HCT116 (cell line): Measurements from ENCODE around the gene FCRLB. TPM values are rescaled to one million over a fixed set of nuclear protein-coding genes. Genes with fewer than 3 reads are reported as not detected.

ENCODE experiments used
- ATAC-seq: fragments of 200-7000 bp; cut with Tn5 transposase; 2 replicates; pipeline ENCODE4 v1.9.1; 2020; ENCODE audit warnings: mild to moderate bottlenecking, moderate library complexity
- BruUV-seq: library from RNA; stranded (reverse); fragments of 400-500 nt; replicated peaks from 2 replicates; lab custom pipeline; 2021; lab: Mats Ljungman, UMichigan
- CTCF ChIA-PET: fragments of 300-600 bp; sonication (Branson Sonifier 250); formaldehyde crosslinking; loops from one replicate; lab custom pipeline; 2021; ENCODE audit warnings: antibody characterized with exemption; lab: Charles Lee
- POLR2A ChIA-PET: fragments of 300-600, 350-600 bp; sonication (Branson Sonifier 250); formaldehyde crosslinking; loops from one replicate; lab custom pipeline; 2021; ENCODE audit warnings: antibody characterized with exemption; lab: Charles Lee
- RAD21 ChIA-PET, 2 experiments: fragments of 300-600 bp; sonication (Branson Sonifier 250); formaldehyde crosslinking; loops; one replicate each; lab custom pipeline; 2023; ENCODE audit warnings: low total read pairs in 2 of 2; ENCODE audit not compliant: uncharacterized antibody in 2 of 2, unreplicated experiment in 2 of 2, low non-redundant PET in 1 of 2; lab: Charles Lee
- DNase-seq: peaks from one replicate; pipeline ENCODE4 v3.0.0-alpha.2; 2010; ENCODE audit warnings: low read depth, low spot score
- H2AFZ ChIP-seq: fragments of 200-600 bp; shearing (Covaris generic), sonication (generic); 2 replicates; pipeline ENCODE4 v1.6.1; 2017; ENCODE audit warnings: low read depth, mixed run types, mixed read lengths, antibody characterized with exemption, low read length; ENCODE audit not compliant: poor library complexity, severe bottlenecking
- H3K27ac ChIP-seq: 2 replicates; pipeline ENCODE4 v1.5.1; 2012; ENCODE audit warnings: low read depth, low read length
- H3K27me3 ChIP-seq: fragments of 200-600 bp; sonication (generic); 2 replicates; pipeline ENCODE4 v1.6.1; 2016; ENCODE audit warnings: mixed run types, low read length, mixed read lengths; ENCODE audit not compliant: insufficient read depth
- H3K36me3 ChIP-seq, 2 experiments: fragments of 200-500 bp in 1 of 2; fragments of 200-600 bp in 1 of 2; sonication (Bioruptor generic) in 1 of 2; sonication (generic) in 1 of 2; 2 replicates each; pipeline versions ENCODE4 v1.5.1 to v1.6.1; 2014 to 2016; ENCODE audit warnings: low read length in 2 of 2, inconsistent platforms in 1 of 2, mixed read lengths in 1 of 2, mixed run types in 1 of 2; ENCODE audit not compliant: insufficient read depth in 2 of 2, control insufficient read depth in 1 of 2
- H3K4me1 ChIP-seq, 2 experiments: fragments of 200-600 bp in 1 of 2; sonication (generic) in 1 of 2; 2 replicates each; pipeline versions ENCODE4 v1.5.1 to v1.6.1; 2012 to 2017; ENCODE audit warnings: low read length in 2 of 2, inconsistent platforms in 1 of 2, mild to moderate bottlenecking in 1 of 2, mixed read lengths in 1 of 2, mixed run types in 1 of 2, moderate library complexity in 1 of 2; ENCODE audit not compliant: insufficient read depth in 2 of 2, control insufficient read depth in 1 of 2
- H3K4me2 ChIP-seq: fragments of 200-600 bp; sonication (generic); 2 replicates; pipeline ENCODE4 v1.6.1; 2017; ENCODE audit warnings: mixed run types, low read length, mixed read lengths
- H3K4me3 ChIP-seq, 2 experiments: fragments of 200-600 bp in 1 of 2; sonication (generic) in 1 of 2; replicated peaks in 1 of 2; 2 replicates each; pipeline ENCODE4 v1.5.1; 2011 to 2016; ENCODE audit warnings: low read length in 2 of 2, control low read depth in 1 of 2, low read depth in 1 of 2, mild to moderate bottlenecking in 1 of 2, mixed read lengths in 1 of 2, mixed run types in 1 of 2
- H3K79me2 ChIP-seq: fragments of 200-600 bp; sonication (generic); 2 replicates; pipeline ENCODE4 v1.6.1; 2017; ENCODE audit warnings: mild to moderate bottlenecking, mixed run types, low read length, moderate library complexity, mixed read lengths; ENCODE audit not compliant: insufficient read depth
- H3K9ac ChIP-seq: fragments of 200-600 bp; sonication (generic); 2 replicates; pipeline ENCODE4 v1.6.1; 2016; ENCODE audit warnings: low read length, mixed read lengths
- H3K9me2 ChIP-seq: fragments of 200-600 bp; sonication (generic), shearing (Covaris generic); 2 replicates; pipeline ENCODE4 v1.6.1; 2017; ENCODE audit warnings: mixed run types, mild to moderate bottlenecking, moderate library complexity; ENCODE audit not compliant: insufficient read depth
- H3K9me3 ChIP-seq, 2 experiments: fragments of 200-500 bp in 1 of 2; fragments of 200-600 bp in 1 of 2; sonication (Bioruptor generic) in 1 of 2; sonication (generic) in 1 of 2; 2 replicates each; pipeline ENCODE4 v1.6.1; 2014 to 2017; ENCODE audit warnings: low read length in 2 of 2, mixed read lengths in 2 of 2, inconsistent platforms in 1 of 2, low read depth in 1 of 2, mild to moderate bottlenecking in 1 of 2, mixed run types in 1 of 2, moderate library complexity in 1 of 2; ENCODE audit not compliant: control insufficient read depth in 1 of 2, insufficient read depth in 1 of 2
- H4K20me1 ChIP-seq: fragments of 200-600 bp; sonication (generic), shearing (Covaris generic); 2 replicates; pipeline ENCODE4 v1.6.1; 2017; ENCODE audit warnings: mixed run types, mild to moderate bottlenecking, moderate library complexity; ENCODE audit not compliant: insufficient read depth
- CEBPB ChIP-seq: IDR thresholded peaks from 2 replicates; pipeline ENCODE4 v1.6.1; 2012; ENCODE audit warnings: low read depth
- ELF1 ChIP-seq: IDR thresholded peaks from 2 replicates; pipeline ENCODE4 v1.6.1; 2012; ENCODE audit warnings: low read depth, borderline replicate concordance
- EZH2phosphoT487 ChIP-seq: fragments of 200-600 bp; IDR thresholded peaks from 2 replicates; pipeline ENCODE4 v1.6.1; 2018; ENCODE audit warnings: antibody characterized with exemption, borderline replicate concordance
- JUND ChIP-seq: IDR thresholded peaks from 2 replicates; pipeline ENCODE4 v1.6.1; 2012
- MAX ChIP-seq: IDR thresholded peaks from 2 replicates; pipeline ENCODE4 v1.6.1; 2012
- POLR2A ChIP-seq: IDR thresholded peaks from 2 replicates; pipeline ENCODE4 v1.7.0; 2011; ENCODE audit warnings: borderline replicate concordance; ENCODE audit not compliant: insufficient read depth, insufficient read length; ENCODE audit errors: extremely low read depth
- POLR2AphosphoS5 ChIP-seq: IDR thresholded peaks from 2 replicates; pipeline ENCODE4 v1.6.1; 2011; ENCODE audit warnings: mild to moderate bottlenecking, low read depth, low read length, moderate library complexity
- SIN3A ChIP-seq: IDR thresholded peaks from 2 replicates; pipeline ENCODE4 v1.6.1; 2012; ENCODE audit warnings: low read depth
- SRF ChIP-seq: IDR thresholded peaks from 2 replicates; pipeline ENCODE4 v1.6.1; 2012; ENCODE audit warnings: low read depth
- TCF7L2 ChIP-seq: IDR thresholded peaks from 2 replicates; pipeline ENCODE4 v1.7.0; 2011; ENCODE audit warnings: borderline replicate concordance, inconsistent platforms; ENCODE audit not compliant: insufficient read depth, insufficient read length; ENCODE audit errors: extremely low read depth
- YY1 ChIP-seq: IDR thresholded peaks from 2 replicates; pipeline ENCODE4 v1.6.1; 2011; ENCODE audit warnings: low read length, low read depth, moderate library complexity, mild to moderate bottlenecking; ENCODE audit not compliant: insufficient replicate concordance; ENCODE audit errors: extremely low read depth
- ZBTB33 ChIP-seq: IDR thresholded peaks from 2 replicates; pipeline ENCODE4 v1.6.1; 2011; ENCODE audit warnings: mild to moderate bottlenecking, low read length, moderate library complexity; ENCODE audit not compliant: insufficient replicate concordance; ENCODE audit errors: extremely low read depth
- ZFX ChIP-seq: fragments of 450-650 bp; IDR thresholded peaks from 2 replicates; pipeline ENCODE4 v1.6.1; 2017
- ZNF274 ChIP-seq: fragments of 200-500 bp; sonication (Bioruptor generic); IDR thresholded peaks from 2 replicates; pipeline ENCODE4 v1.6.1; 2014; ENCODE audit warnings: mild to moderate bottlenecking, low read depth, low read length, inconsistent platforms
- intact Hi-C: fragments of 100-400 bp; cut with micrococcal nuclease; formaldehyde crosslinking; loops from 2 replicates; pipeline ENCODE4 v1.10.0; 2022
- total RNA-seq: library from RNA; stranded (reverse); gene quantifications from one replicate; pipeline ENCODE4 v1.2.1, GENCODE V29; 2021; ENCODE audit not compliant: unreplicated experiment
- TF ChIP-seq, protein P1 (sequence below): IDR thresholded peaks from 2 replicates; pipeline ENCODE4 v1.6.1; 2012

The FCRLB gene
- total RNA-seq, 1 experiment from 2014 or later = 1.0 TPM

GRCh38 chr1:161726473-161727255 is 5.3 kb downstream of the FCRLB start:
- Histone ChIP-seq H3K36me3 (no peaks in the 10 kb centered on the region), H3K4me3 (peak overlapping the region; percentile 66 to 75), H3K9me3 (no peaks in the 10 kb centered on the region), H3K4me1 (peaks cover 26 to 90% of the 10 kb centered on the region in 2 experiments), H2AFZ (peak overlapping the region; percentile 48), H3K27me3 (no peaks in the 10 kb centered on the region), H3K27ac (peak overlapping the region; percentile 87), H3K79me2 (no peaks in the 10 kb centered on the region; the same call in 1 of the 2 replicates), H3K4me2 (peak overlapping the region; percentile 95), H3K9me2 (no peaks in the 10 kb centered on the region), H3K9ac (peak overlapping the region; percentile 84), H4K20me1 (no peaks in the 10 kb centered on the region)
- ChIA-PET POLR2A (interaction anchor here (0.7 to 2.1 kb wide), 4 partner anchors 10 to 24 kb away, joined by 3 to 7 read pairs (median 5); partner anchors contain the start of gene DUSP12), CTCF (interaction anchor here (0.6 to 1.2 kb wide), 4 partner anchors 9 to 44 kb away, joined by 3 read pairs; no protein-coding TSS in a partner anchor), RAD21 (interaction anchor here (0.5 to 0.9 kb wide), 2 partner anchors 15 to 114 kb away, joined by 3 to 4 read pairs; no protein-coding TSS in a partner anchor)
- DNase-seq (peak; percentile 56), ATAC-seq (peak; percentile 80)
- no TSS peak for BruUV-seq
- TF ChIP-seq SIN3A (no peak), CEBPB (no peak), YY1 (peak; percentile 11), EZH2phosphoT487 (no peak), POLR2A (peak; percentile 83), TCF7L2 (peak; percentile 3), POLR2AphosphoS5 (peak; percentile 89), SRF (no peak), MAX (peak; percentile 70), JUND (no peak), ZBTB33 (no peak), ZFX (0 out of 2 replicates have a peak, but pooled peaks have one; percentile 36), ZNF274 (no peak), ELF1 (no peak)
- TF ChIP-seq, protein P1, sequence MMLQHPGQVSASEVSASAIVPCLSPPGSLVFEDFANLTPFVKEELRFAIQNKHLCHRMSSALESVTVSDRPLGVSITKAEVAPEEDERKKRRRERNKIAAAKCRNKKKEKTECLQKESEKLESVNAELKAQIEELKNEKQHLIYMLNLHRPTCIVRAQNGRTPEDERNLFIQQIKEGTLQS = no peak
- intact Hi-C loops = no loop called here
